AG08395 (cell line): ENCODE measurements around the gene C12orf50.
"Not testable (repeated sequence)": the region's sequence is repeated elsewhere in the genome, so short reads cannot be mapped to it uniquely, and the experiment has no call there.

Source experiments
- DNase-seq: peaks from one replicate; pipeline ENCODE4 v3.0.0; 2012; ENCODE audit warnings: mixed read lengths, low spot score

The C12orf50 gene

DNA sequence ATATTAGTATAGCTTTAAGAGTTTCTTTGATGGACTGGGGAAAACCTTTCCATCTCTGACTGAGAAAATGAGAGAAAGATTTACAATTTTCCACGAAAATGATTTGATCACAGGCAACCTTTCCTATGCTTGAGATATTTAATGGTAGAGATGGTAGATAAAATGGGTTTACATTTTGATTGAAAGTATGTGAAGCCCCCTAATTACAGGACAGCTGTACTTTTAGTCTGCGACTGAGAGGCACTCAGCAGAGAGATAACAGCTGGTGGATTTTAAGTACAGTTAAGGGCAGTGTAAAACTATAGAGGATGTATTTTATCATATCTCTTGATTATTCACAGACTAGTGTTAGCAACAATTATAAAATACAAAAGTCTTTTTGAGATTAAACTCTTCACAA, 40.7 kb downstream of the C12orf50 start:
- no peak for DNase-seq

DNA sequence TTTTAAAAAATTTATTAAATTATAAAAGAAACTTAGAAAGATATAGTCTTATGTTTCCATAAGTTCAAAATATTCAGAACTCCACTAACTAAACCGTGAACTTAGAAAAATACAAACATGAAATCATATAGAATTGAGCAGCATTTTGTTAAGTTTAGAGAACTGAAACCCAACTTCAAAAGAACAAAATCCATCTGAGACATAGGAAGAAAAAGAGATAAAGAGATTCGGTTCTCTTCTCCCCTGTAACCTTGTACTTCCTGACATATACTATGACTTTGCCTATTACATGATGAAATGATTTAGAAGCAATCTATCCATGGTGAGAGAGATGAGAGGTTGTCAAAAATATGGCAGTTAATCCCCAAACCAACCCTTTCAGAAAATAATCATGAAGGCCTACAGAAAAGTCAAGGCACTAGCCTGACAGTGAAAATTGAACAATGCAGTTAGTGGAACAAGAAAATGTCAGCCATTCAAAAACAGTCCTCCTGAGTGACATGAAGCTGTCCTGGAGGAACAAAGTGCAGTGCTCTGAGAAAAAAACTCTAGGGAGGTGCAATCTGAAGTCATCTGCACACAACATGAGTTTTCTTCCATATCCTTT, 44.0 kb downstream of the C12orf50 start:
- no peak for DNase-seq

DNA sequence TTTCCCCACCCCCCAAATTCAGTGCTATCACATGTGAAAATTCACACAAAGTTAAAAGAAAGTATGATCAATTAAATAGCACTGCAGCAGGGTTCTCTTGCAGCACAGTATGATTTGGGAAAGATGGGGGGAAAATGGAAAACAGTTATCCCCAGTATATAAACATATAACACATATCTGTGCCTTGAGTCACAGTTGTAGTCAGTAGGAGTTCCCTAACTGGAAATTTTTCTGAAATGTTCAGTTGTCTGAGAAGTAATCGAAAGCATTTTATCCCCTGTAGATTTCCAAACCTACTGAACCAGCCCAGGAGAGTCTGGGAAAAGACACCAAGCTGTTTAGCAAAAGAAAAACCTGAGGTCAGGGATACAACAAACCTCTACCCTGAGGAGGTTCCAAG, 47.0 kb downstream of the C12orf50 start:
- no peak for DNase-seq

DNA sequence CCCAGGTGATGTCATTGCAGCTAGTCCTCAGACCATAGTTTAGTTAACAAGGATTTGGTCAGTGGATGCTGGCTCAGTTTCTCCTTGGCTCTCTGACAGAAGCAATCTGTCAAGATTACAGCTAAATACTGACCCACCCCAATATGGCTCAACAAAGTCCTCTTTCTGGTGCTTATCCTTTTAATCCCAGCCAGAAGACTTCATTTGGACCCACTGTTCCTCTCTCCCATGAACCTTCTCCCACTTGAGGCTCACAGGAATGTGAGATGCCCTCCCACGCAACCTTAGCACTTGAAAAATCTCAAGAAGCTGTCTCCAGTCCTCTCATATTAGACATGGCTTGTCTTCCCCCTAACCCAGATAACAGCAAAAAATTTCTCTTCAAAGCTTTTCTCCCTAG, 47.7 kb downstream of the C12orf50 start:
- DNase-seq = no peak

DNA sequence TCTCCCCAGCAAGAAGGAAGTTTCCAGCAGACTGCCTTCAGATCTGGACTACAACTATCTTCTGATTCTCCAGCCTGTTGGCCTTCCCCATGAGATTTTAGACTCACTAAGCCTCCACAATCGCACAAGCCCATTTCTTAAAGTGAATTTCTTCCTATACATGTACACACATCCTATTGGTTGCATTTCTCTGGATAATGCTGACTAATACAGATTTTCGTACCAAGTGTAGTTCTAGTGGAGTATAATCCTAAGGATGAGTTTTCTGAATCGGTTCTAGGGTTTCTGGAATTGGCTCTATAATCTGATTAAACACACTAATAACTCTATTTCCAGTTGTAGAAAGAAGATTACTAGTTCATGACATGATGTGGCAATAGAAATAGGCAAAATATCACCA, 53.3 kb downstream of the C12orf50 start:
- no peak for DNase-seq

DNA sequence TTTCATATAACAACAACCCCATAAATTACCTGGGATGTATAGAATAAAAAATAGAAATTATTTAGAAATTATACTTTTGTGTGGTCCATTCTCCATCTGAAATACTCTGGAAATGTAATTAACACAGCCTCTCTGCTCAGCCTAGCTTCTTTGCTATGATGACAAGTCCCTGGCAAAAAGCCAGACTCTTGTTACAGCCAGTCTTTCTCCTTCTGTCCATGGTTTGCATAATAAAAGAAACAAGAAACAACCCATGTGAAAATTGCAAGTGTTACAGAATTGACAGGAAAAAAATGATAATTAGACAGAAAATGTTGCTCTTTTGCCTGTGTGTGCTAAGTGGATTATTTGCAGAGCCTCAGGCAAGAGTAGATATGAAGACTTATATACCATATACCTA, 61.3 kb downstream of the C12orf50 start:
- no peak for DNase-seq

DNA sequence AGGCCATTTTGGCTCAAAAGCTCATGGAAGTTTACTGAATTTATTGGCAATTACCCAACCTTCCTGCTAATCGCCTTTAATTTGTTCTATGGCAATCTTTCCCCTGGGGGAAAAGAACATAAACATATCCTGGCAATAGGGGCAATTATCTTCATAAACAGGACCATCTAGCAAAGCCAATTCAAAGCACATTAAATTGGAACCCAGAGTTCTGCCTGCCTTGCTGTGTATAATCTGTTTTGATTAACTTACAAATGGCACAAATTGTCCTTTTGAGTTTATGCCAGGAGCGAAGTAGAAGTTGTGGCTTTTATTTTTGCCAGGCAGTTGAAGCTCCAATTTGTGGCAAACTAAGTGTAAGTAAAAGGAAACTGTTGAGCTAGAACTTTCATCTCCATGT, 68.6 kb downstream of the C12orf50 start:
- no peak for DNase-seq

DNA sequence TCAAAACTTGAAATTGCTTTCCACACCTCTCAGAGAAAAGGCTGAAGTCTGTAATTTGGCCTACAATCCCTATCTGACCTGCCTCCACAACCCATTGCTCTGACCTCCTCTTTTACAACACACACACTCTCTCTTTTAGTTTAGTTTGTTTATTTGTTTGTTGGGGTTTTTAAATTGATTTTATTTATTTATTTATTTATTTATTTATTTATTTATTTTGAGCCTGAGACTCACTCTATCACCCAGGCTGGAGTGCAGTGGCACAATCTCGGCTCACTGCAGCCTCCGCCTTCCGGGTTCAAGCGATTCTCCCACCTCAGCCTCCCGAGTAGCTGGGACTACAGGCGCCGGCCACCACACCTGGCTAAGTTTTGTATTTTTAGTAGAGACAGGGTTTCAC, 75.2 kb downstream of the C12orf50 start:
- not testable (repeated sequence) for DNase-seq

DNA sequence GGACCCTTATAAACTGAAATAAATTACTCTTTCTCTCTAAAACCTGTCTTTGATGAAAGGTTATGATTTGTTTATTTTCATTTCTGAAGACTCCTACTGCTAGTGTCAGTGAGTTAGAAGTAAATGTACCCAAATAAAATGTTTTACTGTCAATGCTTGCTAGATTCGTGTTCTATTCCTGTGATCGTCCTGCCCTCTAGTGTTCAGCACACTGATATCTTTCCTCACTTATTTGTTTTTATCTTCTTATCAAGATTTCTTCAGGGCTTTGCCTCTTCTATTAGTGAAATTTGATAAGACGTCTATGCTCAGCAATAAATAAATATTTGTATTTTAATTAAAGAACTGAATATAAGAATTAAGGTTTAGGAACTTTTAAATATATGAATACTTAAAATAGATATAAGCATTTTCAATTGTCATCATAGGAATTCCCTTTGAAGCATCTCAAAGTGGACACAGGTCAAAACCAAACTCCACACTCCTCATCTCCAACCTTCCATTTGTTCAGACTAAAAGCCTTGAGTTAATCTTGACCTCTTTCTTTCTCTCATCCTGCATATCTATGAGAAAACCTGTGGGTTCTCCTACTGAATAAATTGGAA, 75.8 kb downstream of the C12orf50 start:
- peak; percentile 16 for DNase-seq

DNA sequence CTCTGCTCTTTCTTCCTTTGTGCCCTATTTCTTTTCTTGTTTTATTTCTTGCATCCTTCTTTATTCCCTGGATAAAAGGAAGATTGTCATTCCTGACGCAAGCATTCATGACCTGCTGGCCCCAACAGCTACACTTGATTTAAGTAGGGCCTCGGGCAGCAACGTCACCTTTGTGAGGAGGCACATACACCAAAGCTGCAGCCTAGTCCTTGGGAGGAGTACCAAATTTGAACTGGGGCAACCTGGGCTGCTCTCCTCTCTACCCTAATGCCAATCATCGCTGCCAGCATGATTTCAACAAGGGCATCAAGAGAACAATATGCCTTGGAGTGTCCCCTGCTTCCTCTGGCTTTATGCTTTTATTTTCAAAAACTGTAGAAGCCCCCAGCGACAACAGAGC, 76.4 kb downstream of the C12orf50 start:
- no peak for DNase-seq

DNA sequence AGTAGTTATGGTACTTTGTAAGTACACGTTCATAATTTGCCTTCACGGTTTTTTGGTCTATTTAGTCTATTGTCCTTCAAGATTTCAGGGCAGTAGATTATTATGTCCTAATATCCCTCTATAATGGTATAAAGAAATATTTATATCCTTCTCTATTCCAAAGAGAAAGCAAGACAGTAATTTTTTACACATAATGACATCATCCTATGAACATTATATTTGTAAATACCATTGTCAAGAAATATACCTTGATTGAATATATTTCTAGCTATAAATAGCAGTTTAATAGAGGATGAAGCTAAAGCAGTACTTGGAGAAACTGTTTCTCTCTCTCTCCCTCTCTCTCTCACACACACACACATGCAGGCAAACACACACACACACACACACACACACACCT, 77.0 kb downstream of the C12orf50 start:
- no peak for DNase-seq

DNA sequence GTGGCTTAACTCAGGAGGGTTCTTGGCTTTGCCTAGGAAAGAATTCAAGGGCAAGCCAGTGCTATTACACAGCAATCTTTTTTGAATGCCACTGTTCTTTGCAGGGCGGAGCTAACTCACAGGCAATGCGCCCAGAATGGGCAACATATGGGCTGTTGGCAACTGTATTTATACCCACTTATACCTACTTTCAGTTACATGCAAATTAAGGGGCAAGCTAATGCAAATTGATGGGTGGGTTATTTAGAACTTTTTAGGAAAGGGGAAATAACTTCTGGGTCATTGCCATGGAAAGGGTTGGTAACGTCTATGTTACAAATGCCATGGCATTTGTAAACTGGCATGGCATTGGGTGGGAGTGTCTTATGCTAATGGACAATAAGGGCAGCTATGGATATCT, 85.4 kb downstream of the C12orf50 start:
- DNase-seq = no peak

DNA sequence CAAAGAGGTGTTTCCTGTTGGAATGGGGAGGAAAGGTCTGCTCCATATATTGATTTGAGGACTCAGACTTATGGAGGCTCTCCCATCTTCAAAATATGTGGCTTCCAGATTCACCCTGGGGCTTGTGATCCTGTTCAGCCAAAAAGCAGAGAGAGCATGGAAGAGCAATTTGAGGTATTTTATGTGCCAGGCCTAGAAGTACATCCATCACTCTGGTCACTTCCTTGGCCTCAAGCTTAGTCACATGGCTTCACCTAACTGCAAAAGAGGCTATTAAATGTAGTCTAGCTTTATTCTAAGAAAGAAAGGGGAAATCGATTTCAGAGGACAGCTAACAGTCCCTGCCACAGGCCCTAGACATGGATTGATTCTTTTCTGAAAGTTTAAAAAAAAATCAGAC, 86.2 kb downstream of the C12orf50 start:
- no peak for DNase-seq

DNA sequence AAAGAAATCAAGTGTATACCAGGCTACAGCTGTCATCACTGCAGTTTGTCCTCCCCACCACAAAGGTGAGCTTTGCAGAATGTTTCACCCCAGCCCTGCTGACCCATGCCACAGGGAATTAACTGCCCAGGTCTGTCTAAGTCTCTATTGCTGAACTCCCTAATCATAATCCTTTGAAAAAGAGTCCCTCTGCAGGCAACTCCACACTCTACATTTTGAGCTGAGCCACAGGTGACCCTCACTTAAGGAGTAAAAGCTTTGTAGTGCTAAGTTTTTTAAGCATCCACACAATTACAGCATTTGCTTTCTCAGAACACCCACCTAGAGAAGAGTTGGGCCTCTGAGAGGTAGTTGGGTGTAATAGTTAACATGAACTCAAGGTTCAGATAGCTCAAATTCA, 90.0 kb downstream of the C12orf50 start:
- DNase-seq = no peak

DNA sequence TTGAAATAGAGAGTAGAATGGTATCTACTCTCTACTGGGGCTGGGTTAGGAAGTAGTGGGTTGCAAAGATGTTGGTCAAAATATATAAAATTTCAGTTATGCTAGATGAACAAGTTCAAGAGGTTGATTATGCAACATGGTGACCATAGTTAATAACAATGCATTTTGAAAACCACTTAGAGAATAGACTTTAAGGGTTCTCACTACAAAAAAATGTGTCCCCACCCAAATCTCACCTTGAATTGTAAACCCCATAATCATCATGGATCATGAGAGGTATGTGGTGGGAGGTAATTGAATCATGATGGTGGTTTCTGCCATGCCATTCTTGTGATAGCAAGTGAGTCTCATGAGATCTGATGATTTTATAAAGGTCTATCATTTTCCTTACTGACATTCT, 94.0 kb downstream of the C12orf50 start:
- DNase-seq = no peak

DNA sequence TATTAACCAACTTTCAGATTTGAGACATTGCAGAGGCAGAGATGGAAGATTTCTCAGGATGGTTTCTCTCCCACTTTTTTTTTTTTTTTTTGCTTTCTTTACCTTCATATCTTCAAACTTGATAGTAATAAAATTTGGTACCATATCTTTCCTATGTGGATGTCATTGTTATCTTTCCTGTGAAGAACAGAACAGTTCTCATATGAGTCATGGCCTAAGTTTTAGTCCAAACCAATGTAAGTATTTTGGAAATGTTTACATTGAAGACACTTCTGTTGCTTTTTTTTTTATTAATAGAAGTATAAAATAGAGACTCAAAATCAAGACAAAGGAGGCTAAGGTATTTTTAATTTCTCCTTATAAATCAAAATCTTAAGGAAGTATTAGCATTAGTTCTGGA, 95.2 kb downstream of the C12orf50 start:
- DNase-seq = no peak

DNA sequence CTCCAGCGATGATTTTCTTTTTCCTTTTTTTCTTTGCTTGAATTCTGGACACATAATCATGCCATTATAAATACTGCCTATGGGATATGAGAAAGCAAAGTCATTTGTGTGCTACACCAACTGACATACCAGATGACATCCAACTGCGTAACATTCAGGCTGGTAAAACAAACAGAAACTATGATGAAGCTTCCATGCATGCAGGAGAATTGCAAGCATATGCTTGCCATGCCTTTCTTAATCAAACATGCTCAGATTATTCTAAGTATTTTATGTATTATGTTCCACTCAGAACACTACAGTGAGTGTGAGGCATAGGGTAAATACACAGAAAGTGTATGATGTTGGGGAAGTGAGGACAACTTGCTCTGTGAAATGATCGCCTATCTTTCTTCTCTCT, 97.4 kb downstream of the C12orf50 start:
- DNase-seq = no peak

DNA sequence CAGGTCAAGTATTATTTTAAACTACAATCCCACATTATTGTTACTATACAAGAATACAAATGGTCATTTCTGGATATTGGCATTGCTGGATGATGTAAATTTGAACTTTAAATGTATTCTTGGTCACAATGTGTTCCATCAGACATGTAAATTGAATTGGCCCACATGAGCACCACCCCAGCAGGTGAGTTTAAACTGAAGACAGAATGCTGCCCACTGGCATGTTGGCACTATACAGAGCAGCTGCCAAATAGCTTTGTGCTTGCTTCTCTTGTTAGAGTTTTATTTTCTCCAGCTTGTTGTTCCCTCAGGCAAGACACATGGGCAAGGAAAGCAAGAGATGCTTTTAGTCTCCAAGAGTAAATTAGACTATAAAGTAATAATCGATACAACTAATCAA, 98.6 kb downstream of the C12orf50 start:
- DNase-seq = no peak
